Stomach (tissue), 9 donors: Measurements from ENCODE around the gene NCKAP5. TPM values are rescaled to one million over a fixed set of nuclear protein-coding genes. Genes with fewer than 3 reads are reported as not detected.

Experiments used
- DNase-seq, 2 donors: peaks; one replicate each; pipeline versions ENCODE4 v3.0.0 to v3.0.0-alpha.2; 2013 to 2019
- H3K27ac ChIP-seq, 5 donors: fragments of 200-600 bp in 4 of 5; sonication (generic) in 4 of 5; one replicate each; pipeline ENCODE4 v1.5.1; 2013 to 2019; ENCODE audit warnings: mild to moderate bottlenecking in 1 of 5, moderate library complexity in 1 of 5
- H3K27me3 ChIP-seq, 3 donors: fragments of 200-600 bp; sonication (generic); one replicate each; pipeline ENCODE4 v1.5.1; 2017 to 2019; ENCODE audit warnings: mixed run types in 1 of 3
- H3K36me3 ChIP-seq, 4 donors: fragments of 200-600 bp; sonication (generic); 1 replicate in 3 of 4; 2 replicates in 1 of 4; pipeline ENCODE4 v1.5.1; 2016 to 2019
- H3K4me1 ChIP-seq, 4 donors: fragments of 200-600 bp; sonication (generic); one replicate each; pipeline ENCODE4 v1.5.1; 2016 to 2019
- H3K4me3 ChIP-seq, 4 donors: fragments of 200-600 bp; sonication (generic) in 3 of 4; one replicate each; pipeline ENCODE4 v1.5.1; 2016 to 2019; ENCODE audit warnings: mild to moderate bottlenecking in 1 of 4
- H3K9me3 ChIP-seq, 4 donors: fragments of 200-600 bp; sonication (generic); one replicate each; pipeline ENCODE4 v1.5.1; 2016 to 2019
- EP300 ChIP-seq: sonication (generic); formaldehyde crosslinking; IDR thresholded peaks from one replicate; pipeline ENCODE4 v1.6.1; 2017; ENCODE audit warnings: antibody characterized with exemption
- POLR2A ChIP-seq, 4 donors: fragments of 450-650 bp; IDR thresholded peaks; one replicate each; pipeline ENCODE4 v1.6.1; 2016; ENCODE audit warnings: antibody characterized with exemption in 4 of 4, control low read depth in 2 of 4, mild to moderate bottlenecking in 1 of 4, moderate library complexity in 1 of 4
- POLR2AphosphoS5 ChIP-seq, 3 donors: sonication (generic); formaldehyde crosslinking; IDR thresholded peaks; one replicate each; pipeline ENCODE4 v1.6.1; 2016; ENCODE audit warnings: antibody characterized with exemption in 3 of 3
- WGBS, 5 donors: extraction: QIAGEN DNeasy Blood & Tissue Kit in 3 of 5; methylation state at CpG; one replicate each; pipeline versions ENCODE4 v1.1.5 to v1.1.7; 2013 to 2018; 5-methylcytosine and 5-hydroxymethylcytosine counted together
- intact Hi-C: fragments of 100-400 bp; cut with DNase I; formaldehyde crosslinking; loops from one replicate; pipeline ENCODE4 v1.15.1; 2023; ENCODE audit warnings: low total_unique reads
- polyA plus RNA-seq, 3 donors: library from polyadenylated mRNA; stranded (reverse); fragments of 200-250 nt; gene quantifications; one replicate each; pipeline ENCODE4 v1.2.3, GENCODE V29; 2013
- total RNA-seq, 5 donors: library from RNA; depleted of rRNA; stranded (reverse); fragments of >200 nt; gene quantifications; one replicate each; pipeline versions ENCODE4 v1.1.0 to v1.2.3, GENCODE V29; 2014 to 2016
- TF ChIP-seq, protein P1 (sequence below), 7 experiments: fragments of 450-650 bp in 4 of 7; fragments of 200-600 bp in 3 of 7; sonication (generic) in 3 of 7; IDR thresholded peaks; one replicate each; pipeline ENCODE4 v1.5.1; 2016 to 2019; ENCODE audit warnings: antibody characterized with exemption in 7 of 7, control low read depth in 2 of 7, mild to moderate bottlenecking in 1 of 7
- donor health status: healthy with polysubstance abuse.
- donor health status: Bipolar disorder and iron deficiency.
- donor health status: healthy.

Gene NCKAP5
- total and polyA plus RNA-seq, 8 donors, result 0.58 to 8.0 (median 1.6) TPM; not detected in 1

DNA sequence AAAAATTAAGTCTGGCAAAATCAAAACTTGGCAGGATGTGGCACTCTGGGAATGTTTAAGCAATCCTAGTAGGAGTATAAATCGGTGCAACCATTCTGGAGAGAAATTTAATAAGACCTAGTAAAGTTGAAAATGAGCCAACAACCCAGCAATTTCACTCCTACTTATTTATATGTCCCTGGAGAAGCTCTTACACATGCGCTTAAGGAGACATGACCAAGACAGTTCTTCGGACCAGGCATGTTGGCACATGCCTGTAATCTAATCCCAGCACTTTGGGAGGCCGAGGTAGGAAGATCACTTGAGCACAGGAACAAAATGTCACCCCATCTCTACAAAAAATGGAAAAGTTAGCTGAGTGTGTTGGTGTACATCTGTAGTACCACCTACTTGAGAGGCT lies 523.7 kb downstream of the NCKAP5 start:
- no peak overlapping the region for H3K27ac ChIP-seq
- no peaks in the 10 kb centered on the region for H3K4me1 ChIP-seq
- no peak overlapping the region for H3K4me3 ChIP-seq
- intact Hi-C loops, result no loop called here
- no peaks in the 10 kb centered on the region for H3K27me3 ChIP-seq
- no peak for TF ChIP-seq POLR2A (IDR thresholded peaks at IDR 0.05)
- no peaks in the 10 kb centered on the region for H3K36me3 ChIP-seq
- no peaks in the 10 kb centered on the region for H3K9me3 ChIP-seq
- no peak for DNase-seq
- 81 to 95% (median 90%) methylated on average over 4 of the region's 4 CpGs for whole genome bisulfite sequencing, 5 donors

DNA sequence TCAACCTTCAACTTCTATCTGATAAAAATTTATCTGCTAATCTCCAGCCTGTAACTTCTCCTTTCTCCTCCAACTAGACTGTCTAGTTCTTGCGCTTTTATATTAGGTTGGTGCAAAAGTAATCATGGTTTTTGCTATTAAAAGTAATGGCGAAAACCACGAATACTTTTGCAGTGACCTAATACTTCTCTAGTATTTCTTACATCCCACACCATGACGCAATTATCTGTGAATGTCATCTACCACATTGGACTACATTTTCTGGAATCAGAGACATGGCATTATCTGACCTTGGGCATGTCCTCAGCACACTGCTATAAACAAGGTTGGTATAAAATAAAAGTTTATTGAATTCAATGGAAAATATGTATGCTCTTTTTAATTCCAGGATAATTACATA lies 528.1 kb downstream of the NCKAP5 start:
- H3K4me3 ChIP-seq, result no peak overlapping the region
- H3K27me3 ChIP-seq, result no peaks in the 10 kb centered on the region
- H3K4me1 ChIP-seq, result no peaks in the 10 kb centered on the region
- no peak for TF ChIP-seq EP300
- TF ChIP-seq, protein P1, sequence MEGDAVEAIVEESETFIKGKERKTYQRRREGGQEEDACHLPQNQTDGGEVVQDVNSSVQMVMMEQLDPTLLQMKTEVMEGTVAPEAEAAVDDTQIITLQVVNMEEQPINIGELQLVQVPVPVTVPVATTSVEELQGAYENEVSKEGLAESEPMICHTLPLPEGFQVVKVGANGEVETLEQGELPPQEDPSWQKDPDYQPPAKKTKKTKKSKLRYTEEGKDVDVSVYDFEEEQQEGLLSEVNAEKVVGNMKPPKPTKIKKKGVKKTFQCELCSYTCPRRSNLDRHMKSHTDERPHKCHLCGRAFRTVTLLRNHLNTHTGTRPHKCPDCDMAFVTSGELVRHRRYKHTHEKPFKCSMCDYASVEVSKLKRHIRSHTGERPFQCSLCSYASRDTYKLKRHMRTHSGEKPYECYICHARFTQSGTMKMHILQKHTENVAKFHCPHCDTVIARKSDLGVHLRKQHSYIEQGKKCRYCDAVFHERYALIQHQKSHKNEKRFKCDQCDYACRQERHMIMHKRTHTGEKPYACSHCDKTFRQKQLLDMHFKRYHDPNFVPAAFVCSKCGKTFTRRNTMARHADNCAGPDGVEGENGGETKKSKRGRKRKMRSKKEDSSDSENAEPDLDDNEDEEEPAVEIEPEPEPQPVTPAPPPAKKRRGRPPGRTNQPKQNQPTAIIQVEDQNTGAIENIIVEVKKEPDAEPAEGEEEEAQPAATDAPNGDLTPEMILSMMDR (IDR thresholded peaks at IDR 0.05), result no peak
- no peak for TF ChIP-seq POLR2A (IDR thresholded peaks at IDR 0.05)
- TF ChIP-seq POLR2AphosphoS5 (IDR thresholded peaks at IDR 0.05), result no peak
- no peak for DNase-seq
- H3K36me3 ChIP-seq, result no peaks in the 10 kb centered on the region
- 83 to 93% (median 91%) methylated on average over 4 of the region's 4 CpGs for WGBS, 5 donors
- H3K27ac ChIP-seq, result no peak overlapping the region
- peaks cover 0 to 13% (median 4%) of the 10 kb centered on the region in 4 donors for H3K9me3 ChIP-seq
- intact Hi-C loops, result no loop called here

DNA sequence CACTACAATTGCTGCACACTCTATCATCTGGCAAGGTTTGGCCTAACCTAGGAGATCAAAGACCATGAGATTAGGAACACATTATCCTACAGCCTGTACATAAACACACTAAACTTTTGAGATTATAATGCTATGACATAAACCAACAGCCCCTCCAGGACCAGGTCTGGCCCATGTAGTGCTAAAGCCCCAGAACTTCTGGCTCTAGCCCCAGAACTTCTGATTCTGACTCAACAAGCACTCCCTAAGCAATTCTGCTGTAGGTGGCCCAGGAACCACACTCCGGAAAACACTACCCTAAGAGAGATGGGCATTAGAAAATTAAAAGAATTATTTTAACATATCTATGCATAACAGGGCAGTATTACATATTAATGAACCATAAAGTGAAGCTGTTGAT lies 528.7 kb downstream of the NCKAP5 start:
- TF ChIP-seq EP300, result no peak
- no peak for TF ChIP-seq POLR2A (IDR thresholded peaks at IDR 0.05)
- TF ChIP-seq POLR2AphosphoS5 (IDR thresholded peaks at IDR 0.05), result no peak
- TF ChIP-seq, protein P1 (IDR thresholded peaks at IDR 0.05), result no peak
- WGBS, 5 donors, result 73 to 93% (median 89%) methylated on average over 1 of the region's 1 CpG

DNA sequence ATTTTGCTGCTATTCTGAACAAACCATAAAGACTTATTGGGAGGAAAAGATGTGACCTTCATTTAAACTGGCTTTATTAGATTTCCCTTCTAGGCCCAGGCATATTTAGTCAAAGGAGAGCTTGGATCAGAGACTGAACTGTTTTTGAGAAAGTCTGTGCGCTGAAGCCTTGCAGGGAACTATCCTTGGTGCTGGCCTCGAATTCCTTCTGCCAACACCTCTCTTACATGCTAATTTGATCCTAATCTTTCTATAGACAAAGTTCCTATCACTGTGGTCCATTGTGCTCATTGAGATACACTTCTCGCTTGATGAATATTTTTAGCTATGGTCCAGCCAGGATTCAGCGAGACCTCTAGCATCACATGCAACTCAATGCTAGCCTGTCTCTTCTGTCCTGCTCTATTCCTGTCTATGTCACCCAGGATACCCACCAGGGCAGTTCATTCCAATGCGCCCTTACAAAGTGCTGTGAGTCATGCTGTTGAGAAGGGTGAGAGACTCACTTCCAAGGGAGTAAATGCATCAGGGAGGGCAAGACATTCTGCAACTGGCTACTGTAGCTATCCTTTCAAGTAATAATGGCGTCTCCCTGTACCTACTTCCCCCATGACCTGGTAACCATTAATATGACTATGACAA lies 541.6 kb downstream of the NCKAP5 start:
- no peaks in the 10 kb centered on the region for H3K9me3 ChIP-seq
- no peaks in the 10 kb centered on the region for H3K4me1 ChIP-seq
- no peak overlapping the region for H3K4me3 ChIP-seq
- H3K27ac ChIP-seq, result no peak overlapping the region
- WGBS, 5 donors, result 41 to 60% (median 52%) methylated on average over 5 to 6 of the region's 6 CpGs
- no peaks in the 10 kb centered on the region for H3K36me3 ChIP-seq
- H3K27me3 ChIP-seq, result no peaks in the 10 kb centered on the region
- peak in 1 of 2 donors; percentile 28 for DNase-seq
- intact Hi-C loops, result no loop called here
- TF ChIP-seq POLR2A (IDR thresholded peaks at IDR 0.05) (no peak), POLR2AphosphoS5 (IDR thresholded peaks at IDR 0.05) (no peak), EP300 (no peak)
- TF ChIP-seq, protein P1 (IDR thresholded peaks at IDR 0.05), result no peak

More for the DNA sequence above, 528.7 kb downstream of the NCKAP5 start:
- Histone ChIP-seq H3K27ac (no peak overlapping the region), H3K4me3 (no peak overlapping the region), H3K27me3 (no peaks in the 10 kb centered on the region), H3K9me3 (peaks cover 0 to 13% (median 4%) of the 10 kb centered on the region in 4 donors), H3K36me3 (no peaks in the 10 kb centered on the region), H3K4me1 (no peaks in the 10 kb centered on the region)
- intact Hi-C loops, result no loop called here
- DNase-seq, result no peak

DNA sequence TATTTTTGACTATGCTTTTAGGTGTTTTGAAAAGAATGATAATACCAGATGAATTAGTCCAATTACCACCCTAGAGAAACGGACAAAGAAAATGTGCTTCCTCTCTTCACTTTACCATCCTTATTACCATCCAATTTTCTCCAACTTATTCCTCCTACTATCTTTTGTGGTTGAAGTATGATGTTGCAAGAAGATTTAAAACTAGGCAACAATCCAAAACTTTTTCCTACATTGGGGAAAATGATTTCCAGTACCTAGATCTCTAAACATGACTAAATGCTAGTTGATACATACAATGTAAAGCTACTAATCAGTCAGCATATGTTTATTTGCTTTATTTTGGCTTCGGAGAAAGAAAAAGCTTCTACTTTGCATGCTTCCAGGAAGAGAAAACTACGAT lies 543.3 kb downstream of the NCKAP5 start:
- Histone ChIP-seq H3K36me3 (no peaks in the 10 kb centered on the region), H3K27ac (no peak overlapping the region), H3K4me3 (no peak overlapping the region), H3K27me3 (no peaks in the 10 kb centered on the region), H3K9me3 (no peaks in the 10 kb centered on the region), H3K4me1 (no peaks in the 10 kb centered on the region)
- DNase-seq, result no peak
- TF ChIP-seq EP300 (no peak), POLR2A (IDR thresholded peaks at IDR 0.05) (no peak), POLR2AphosphoS5 (IDR thresholded peaks at IDR 0.05) (no peak)
- TF ChIP-seq, protein P1 (IDR thresholded peaks at IDR 0.05), result no peak
- 48 to 76% (median 51%) methylated on average over 3 of the region's 3 CpGs for WGBS, 5 donors
- intact Hi-C loops, result no loop called here
